Body of pancreas (tissue), 4 donors: ENCODE data around the gene DEFB123. TPM values are rescaled to one million over a fixed set of nuclear protein-coding genes. Genes with fewer than 3 reads are reported as not detected.
A peak's percentile ranks its signal among the peaks of the same experiment; 100 is the strongest.

Source experiments
- ATAC-seq: fragments of 150-250 bp; one replicate; pipeline ENCODE4 v1.9.1; 2016
- DNase-seq, 4 donors: peaks; one replicate each; pipeline ENCODE4 v3.0.0-alpha.2; 2019
- H3K27ac ChIP-seq, 4 donors: fragments of 200-600 bp; sonication (generic); 1 replicate in 3 of 4; 2 replicates in 1 of 4; pipeline versions ENCODE4 v1.5.1 to v1.6.1; 2016 to 2019; ENCODE audit warnings: mild to moderate bottlenecking in 1 of 4, mixed read lengths in 1 of 4, moderate library complexity in 1 of 4
- H3K27me3 ChIP-seq, 2 donors: fragments of 200-600 bp; sonication (generic); one replicate each; pipeline ENCODE4 v1.6.0; 2016; ENCODE audit warnings: mild to moderate bottlenecking in 1 of 2
- H3K36me3 ChIP-seq, 2 donors: fragments of 200-600 bp; sonication (generic); replicated peaks in 1 of 2; 2 replicates each; pipeline ENCODE4 v1.5.1; 2016; ENCODE audit warnings: low read depth in 2 of 2; ENCODE audit not compliant: insufficient read depth in 1 of 2
- H3K4me1 ChIP-seq: fragments of 200-600 bp; sonication (generic); one replicate; pipeline ENCODE4 v1.6.0; 2016
- H3K4me3 ChIP-seq, 2 donors: fragments of 200-600 bp; sonication (generic); 1 replicate in 1 of 2; 2 replicates in 1 of 2; pipeline ENCODE4 v1.5.1; 2016 to 2019
- H3K9me3 ChIP-seq, 3 donors: fragments of 200-600 bp; sonication (generic); 1 replicate in 2 of 3; 2 replicates in 1 of 3; pipeline ENCODE4 v1.5.1; 2016
- POLR2A ChIP-seq, 3 donors: fragments of 450-650 bp; IDR thresholded peaks; one replicate each; pipeline ENCODE4 v1.6.1; 2016; ENCODE audit warnings: antibody characterized with exemption in 3 of 3, mild to moderate bottlenecking in 2 of 3
- WGBS, 2 donors: methylation state at CpG; one replicate each; pipeline ENCODE4 v1.1.5; 2017; 5-methylcytosine and 5-hydroxymethylcytosine counted together
- intact Hi-C: fragments of 100-400 bp; cut with DNase I; formaldehyde crosslinking; loops from one replicate; pipeline ENCODE4 v1.15.1; 2023
- total RNA-seq, 2 donors: library from RNA; depleted of rRNA; stranded (reverse); fragments of >200 nt; gene quantifications; one replicate each; pipeline ENCODE4 v1.1.0, GENCODE V29; 2016
- TF ChIP-seq, protein P1 (sequence below), 7 experiments: fragments of 450-650 bp in 4 of 7; fragments of 200-600 bp in 3 of 7; sonication (generic) in 3 of 7; IDR thresholded peaks; one replicate each; pipeline ENCODE4 v1.5.1; 2016 to 2019; ENCODE audit warnings: antibody characterized with exemption in 7 of 7

The DEFB123 gene
- total RNA-seq, 2 donors from 2014 or later, result not detected

DNA sequence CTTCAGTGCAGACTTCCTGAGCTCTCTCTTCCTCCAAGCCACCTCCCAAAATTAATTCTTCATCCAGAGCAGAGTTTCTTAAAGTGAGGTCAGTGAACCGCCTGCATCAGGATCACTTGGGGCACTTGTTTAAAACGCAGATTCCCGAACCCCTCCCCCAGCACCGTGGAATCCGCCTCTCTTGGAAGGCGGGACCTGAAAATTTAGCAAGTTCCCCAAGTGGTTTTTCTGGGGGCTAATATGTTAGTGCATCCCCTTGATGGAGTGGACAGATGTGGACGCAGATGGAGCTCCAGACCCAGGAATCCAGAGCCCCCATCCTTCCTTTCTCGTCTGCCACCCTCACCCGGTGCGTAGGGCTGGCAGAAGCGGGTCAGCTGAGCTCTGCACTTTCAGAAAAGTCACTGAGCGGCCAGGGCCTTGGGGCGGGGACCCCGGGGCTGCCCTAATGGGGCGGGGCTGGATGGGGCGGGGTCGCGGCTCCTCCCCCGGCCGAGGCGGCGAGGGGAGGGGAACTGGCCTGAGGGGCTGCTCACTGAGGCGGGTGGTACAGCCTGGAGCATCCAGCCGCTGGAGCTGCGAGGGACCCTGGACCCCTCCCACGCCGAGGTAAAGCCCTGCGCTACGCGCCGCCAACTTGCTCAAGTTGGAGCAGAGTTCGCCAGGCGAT is 34.5 kb downstream of the DEFB123 start, which contains the start of the genes DEFB124 and REM1:
Gene DEFB124 (minus strand): TSS at position 370 of the 670 bp plus-strand sequence. CDS start 2,114 bp downstream, outside the sequence.
Gene REM1 (plus strand): TSS at position 531 of the 670 bp plus-strand sequence. CDS start 1,158 bp downstream, outside the sequence.
- TF ChIP-seq POLR2A (IDR thresholded peaks at IDR 0.05), result no peak
- TF ChIP-seq, protein P1, sequence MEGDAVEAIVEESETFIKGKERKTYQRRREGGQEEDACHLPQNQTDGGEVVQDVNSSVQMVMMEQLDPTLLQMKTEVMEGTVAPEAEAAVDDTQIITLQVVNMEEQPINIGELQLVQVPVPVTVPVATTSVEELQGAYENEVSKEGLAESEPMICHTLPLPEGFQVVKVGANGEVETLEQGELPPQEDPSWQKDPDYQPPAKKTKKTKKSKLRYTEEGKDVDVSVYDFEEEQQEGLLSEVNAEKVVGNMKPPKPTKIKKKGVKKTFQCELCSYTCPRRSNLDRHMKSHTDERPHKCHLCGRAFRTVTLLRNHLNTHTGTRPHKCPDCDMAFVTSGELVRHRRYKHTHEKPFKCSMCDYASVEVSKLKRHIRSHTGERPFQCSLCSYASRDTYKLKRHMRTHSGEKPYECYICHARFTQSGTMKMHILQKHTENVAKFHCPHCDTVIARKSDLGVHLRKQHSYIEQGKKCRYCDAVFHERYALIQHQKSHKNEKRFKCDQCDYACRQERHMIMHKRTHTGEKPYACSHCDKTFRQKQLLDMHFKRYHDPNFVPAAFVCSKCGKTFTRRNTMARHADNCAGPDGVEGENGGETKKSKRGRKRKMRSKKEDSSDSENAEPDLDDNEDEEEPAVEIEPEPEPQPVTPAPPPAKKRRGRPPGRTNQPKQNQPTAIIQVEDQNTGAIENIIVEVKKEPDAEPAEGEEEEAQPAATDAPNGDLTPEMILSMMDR (IDR thresholded peaks at IDR 0.05), result no peak
- Histone ChIP-seq H3K36me3 (no peaks in the 10 kb centered on the region), H3K27ac (no peak within 1 kb of the TSS), H3K4me1 (peaks cover 11% of the 10 kb centered on the region), H3K27me3 (peaks cover 0 to 7% of the 10 kb centered on the region in 2 donors), H3K9me3 (no peaks in the 10 kb centered on the region), H3K4me3 (no peak within 1 kb of the TSS)
- peak in 1 of 4 donors; percentile 16 for DNase-seq
- intact Hi-C loops, result no loop called here
- WGBS, 2 donors, result 7 to 17% methylated on average over 10 to 23 of the region's 33 CpGs
- no peak for ATAC-seq

DNA sequence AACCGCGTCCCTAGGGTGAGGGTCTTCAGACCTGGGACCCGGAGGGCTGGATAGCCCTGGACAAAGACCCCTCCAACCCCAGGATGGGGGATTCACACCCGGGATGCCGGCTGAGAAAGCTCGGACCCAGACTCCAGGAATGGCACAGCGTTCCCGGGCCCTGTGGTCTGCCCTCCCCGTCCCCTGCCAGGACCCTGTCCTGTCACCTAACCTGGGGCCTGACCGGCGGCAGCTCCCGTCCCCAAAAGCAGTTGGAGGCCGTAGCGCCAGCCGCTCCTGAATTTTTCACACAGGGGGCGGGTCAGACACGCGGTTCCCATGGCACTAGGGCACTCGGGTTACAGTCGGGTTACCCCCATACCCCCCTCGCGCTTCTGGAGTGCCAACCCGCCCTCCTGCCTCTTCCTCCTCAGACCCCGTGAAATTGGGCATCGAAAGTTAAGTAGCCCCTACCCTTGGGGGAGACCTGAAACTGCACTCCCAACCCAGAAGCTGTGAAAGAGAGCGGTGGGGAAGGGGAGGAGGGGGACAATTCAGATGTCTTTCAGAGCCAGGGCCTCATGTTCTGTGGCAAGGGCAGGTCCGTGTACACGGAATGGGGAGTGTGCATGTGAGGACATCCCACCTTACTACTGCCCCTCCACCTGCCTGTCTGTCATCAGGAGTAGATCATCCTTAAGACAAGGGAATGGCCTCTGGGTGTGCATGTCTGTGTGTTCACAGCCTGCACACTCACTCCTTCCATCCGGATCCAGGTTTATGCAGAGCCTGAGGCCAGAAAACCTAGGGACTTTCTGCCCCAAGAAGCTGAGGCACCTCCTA is 35.3 kb downstream of the DEFB123 start:
- ATAC-seq, result no peak
- 4 to 5% methylated on average over 8 to 29 of the region's 29 CpGs for WGBS, 2 donors

DNA sequence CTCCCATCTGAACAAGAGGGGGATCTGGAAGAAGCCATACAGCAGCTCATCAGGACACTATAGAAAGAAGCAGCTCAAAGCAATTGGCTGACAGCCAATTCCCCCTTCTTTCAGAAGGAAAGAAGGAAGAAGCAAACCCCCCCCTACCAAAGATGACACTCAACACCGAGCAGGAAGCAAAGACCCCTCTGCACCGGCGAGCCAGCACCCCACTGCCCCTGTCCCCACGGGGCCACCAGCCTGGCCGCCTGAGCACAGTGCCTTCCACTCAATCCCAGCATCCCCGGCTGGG is 35.8 kb downstream of the DEFB123 start:
- ATAC-seq, result no peak

More for the DNA sequence above, 35.3 kb downstream of the DEFB123 start:
- H3K36me3 ChIP-seq, result no peaks in the 10 kb centered on the region
- no peaks in the 10 kb centered on the region for H3K9me3 ChIP-seq
- no peak overlapping the region for H3K4me3 ChIP-seq
- H3K27me3 ChIP-seq, result peaks cover 0 to 7% of the 10 kb centered on the region in 2 donors
- intact Hi-C loops, result no loop called here
- peaks cover 11% of the 10 kb centered on the region for H3K4me1 ChIP-seq
- DNase-seq, result no peak
- no peak for TF ChIP-seq POLR2A (IDR thresholded peaks at IDR 0.05)
- TF ChIP-seq, protein P1 (IDR thresholded peaks at IDR 0.05), result no peak
- H3K27ac ChIP-seq, result no peak overlapping the region

DNA sequence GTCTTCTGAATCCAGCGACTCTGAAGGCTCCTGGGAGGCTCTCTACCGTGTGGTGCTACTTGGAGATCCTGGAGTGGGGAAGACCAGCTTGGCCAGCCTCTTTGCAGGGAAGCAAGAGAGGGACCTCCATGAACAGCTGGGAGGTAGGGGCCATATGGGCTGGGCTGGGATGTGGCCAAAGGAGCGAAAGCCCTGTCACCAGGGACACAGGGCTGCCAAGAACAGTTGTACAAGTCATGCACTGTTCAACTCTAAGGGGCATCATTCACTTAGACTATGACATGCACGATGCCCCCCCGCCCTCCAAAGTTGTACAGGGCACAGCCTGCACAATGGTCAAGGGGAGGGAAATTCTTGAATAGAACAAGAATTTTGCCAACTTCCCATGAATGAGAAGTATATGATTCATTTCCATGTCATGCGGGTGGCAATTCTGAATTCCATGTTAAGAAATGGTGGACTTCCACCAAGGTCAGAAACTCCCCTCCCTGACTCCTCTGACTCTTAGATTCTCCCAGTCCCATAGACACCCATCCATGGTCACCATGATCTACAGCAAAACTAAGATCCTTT is 36.3 kb downstream of the DEFB123 start:
- intact Hi-C loops, result no loop called here
- Histone ChIP-seq H3K9me3 (no peaks in the 10 kb centered on the region), H3K36me3 (no peaks in the 10 kb centered on the region), H3K4me1 (peaks cover 11% of the 10 kb centered on the region), H3K27ac (no peak overlapping the region), H3K4me3 (no peak overlapping the region), H3K27me3 (peaks cover 0 to 7% of the 10 kb centered on the region in 2 donors)
- 73 to 75% methylated on average over 5 to 6 of the region's 6 CpGs for WGBS, 2 donors
- TF ChIP-seq, protein P1 (IDR thresholded peaks at IDR 0.05), result no peak
- TF ChIP-seq POLR2A (IDR thresholded peaks at IDR 0.05), result no peak
- DNase-seq (no peak), ATAC-seq (no peak)

More for the DNA sequence above, 35.8 kb downstream of the DEFB123 start:
- H3K27me3 ChIP-seq, result peaks cover 0 to 7% of the 10 kb centered on the region in 2 donors
- no peak overlapping the region for H3K4me3 ChIP-seq
- intact Hi-C loops, result no loop called here
- no peaks in the 10 kb centered on the region for H3K36me3 ChIP-seq
- no peak overlapping the region for H3K27ac ChIP-seq
- TF ChIP-seq, protein P1 (IDR thresholded peaks at IDR 0.05), result no peak
- TF ChIP-seq POLR2A (IDR thresholded peaks at IDR 0.05), result no peak
- 54 to 75% methylated on average over 5 to 6 of the region's 6 CpGs for WGBS, 2 donors
- peaks cover 11% of the 10 kb centered on the region for H3K4me1 ChIP-seq
- no peak for DNase-seq
- no peaks in the 10 kb centered on the region for H3K9me3 ChIP-seq
